HG02571 (cell line): ENCODE data around the gene HDAC9.

Experiments used
- ATAC-seq: cut with Tn5 transposase; IDR thresholded peaks from one replicate; pipeline ENCODE4 v1.9.1; 2021; ENCODE audit warnings: mild to moderate bottlenecking, moderate library complexity; ENCODE audit not compliant: unreplicated experiment

HDAC9 gene

DNA sequence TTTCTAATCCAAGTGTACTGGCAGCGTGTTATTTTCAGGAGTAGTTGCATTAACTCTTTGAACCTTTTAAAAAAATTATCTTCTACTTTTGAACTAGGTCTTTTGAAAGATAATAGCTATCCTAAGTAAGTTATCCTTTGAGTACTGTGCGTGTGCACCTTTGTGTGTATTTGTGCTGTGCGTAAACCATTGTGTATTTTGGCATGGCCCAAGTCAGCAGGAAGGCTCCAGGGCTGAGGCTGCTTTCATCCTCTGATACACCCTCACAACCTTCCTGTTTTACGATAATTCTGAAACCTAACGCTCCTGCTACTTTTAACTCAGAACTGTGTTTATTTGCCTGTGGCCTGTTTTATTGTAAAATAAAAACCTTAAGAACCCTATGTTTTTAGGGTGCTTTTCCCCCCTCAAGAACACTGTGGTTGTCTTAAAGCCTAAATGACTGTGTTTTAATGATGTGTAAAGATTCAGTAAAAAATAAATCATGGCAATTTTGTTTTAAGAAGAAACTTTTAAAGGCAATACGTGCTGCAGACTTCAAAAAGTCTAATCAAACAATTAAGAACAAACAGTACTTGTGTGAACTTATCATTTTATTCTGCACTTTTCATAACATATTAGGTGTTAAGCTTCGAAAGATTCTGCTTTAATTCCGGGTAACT lies 57.5 kb downstream of the HDAC9 start:
- no peak for ATAC-seq

DNA sequence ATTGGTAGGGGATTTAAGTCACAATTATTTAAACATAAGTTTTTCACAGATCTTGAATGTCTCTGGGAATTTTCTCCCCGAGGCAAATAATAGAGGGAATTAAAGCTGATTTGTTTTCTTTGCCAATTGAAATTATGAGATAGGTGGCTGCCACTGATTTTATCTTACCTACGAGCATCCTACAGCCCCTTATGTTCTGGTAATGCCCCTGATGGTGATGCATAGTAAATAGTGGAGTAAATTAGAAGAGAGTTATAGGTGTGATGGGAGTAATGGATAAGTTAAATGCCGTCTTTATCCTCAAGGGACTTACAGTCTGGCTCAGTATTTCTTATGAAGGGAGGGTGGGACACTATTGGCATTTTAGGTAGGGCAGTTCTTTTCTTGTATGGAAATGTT lies 58.1 kb downstream of the HDAC9 start:
- no peak for ATAC-seq

DNA sequence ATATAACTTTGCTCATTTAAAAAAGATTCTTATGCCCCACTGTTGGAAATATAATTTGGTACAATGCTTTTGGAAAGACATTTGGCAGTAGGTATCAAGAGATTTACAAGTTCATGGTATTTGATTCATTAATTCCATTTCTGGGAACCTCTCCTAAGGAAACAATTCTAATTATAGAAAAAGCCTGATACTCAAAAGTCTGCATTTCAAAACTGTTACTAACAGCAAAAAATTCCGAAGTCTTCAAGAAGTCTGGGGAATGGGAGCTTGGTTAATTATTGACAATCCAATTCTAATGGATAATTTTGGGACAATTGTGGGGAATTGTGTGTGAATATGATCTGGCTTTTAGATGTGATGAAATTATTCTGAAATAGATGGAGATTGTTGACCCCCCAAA lies 59.6 kb downstream of the HDAC9 start:
- ATAC-seq, result no peak

DNA sequence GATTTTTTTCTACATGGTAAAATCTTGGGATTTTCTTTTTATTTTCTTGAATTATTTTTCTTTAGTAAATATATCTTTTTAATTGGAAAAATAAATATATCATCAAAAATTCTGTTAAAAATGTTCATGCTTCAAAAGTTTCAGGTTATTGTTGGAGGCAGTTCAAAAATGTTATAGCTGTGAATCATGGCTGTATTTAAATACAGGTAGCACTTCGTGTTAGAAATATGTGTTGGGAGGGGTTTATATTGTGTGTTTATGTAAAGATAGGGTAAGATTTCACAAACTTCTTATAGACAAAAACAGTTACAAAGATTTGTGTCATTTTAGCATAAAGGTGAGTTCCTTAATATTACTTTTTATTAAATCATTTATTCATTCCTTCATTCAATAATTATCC lies 60.4 kb downstream of the HDAC9 start:
- ATAC-seq, result no peak

DNA sequence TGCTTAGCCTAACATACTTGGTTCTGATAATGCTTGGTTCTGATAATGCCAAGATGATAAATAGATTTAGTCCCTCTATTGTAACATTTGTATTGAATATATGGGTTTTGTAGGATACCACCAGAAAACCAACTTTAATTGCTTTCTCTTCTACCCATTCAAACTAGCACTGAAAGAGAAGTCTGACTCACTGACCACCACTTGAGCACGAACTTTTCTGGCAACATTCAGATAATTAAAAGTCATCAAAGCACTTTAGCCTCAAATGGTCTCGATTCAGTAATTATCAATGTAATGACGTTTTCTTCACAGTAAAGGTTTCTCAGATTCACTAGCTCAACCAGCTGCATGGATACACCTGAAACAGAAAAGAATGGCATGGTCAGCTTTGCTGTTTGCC lies 63.0 kb downstream of the HDAC9 start:
- no peak for ATAC-seq

DNA sequence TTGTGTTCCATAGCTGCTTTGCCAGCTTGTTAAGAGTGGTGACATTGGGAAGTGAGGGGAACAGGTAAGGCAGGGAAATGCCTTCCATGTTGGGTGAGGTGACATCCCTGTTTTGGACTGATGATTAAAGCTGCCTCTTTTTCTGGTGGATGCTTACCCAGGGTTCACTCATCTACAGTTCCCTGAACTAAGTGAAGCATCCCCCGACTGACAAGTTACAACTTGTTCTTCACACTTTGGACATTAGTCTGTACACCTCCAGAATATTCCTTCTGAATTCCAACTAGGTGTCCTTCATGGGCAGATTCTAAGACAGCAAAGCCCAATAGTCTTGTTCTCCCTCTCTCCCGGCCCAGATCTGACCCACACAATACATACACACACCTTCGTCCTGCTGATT lies 63.4 kb downstream of the HDAC9 start:
- no peak for ATAC-seq

DNA sequence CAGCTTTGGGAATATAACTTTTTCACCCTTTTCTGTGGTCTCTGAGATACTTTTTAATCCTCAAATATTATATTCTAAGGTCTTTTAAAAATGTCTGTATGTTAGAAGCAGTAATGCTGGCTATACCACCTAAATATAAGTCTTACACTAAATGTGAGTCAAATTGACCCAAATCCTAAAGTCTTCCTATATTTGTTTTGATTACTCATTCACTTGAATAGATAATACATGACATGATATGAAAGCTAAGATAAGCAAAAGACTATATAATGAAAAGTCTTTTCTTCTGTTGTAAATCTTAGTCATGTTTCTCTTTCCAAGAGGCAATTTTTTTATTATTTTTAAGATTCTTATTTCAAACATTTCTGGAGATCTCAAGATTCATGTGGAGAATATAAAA lies 64.2 kb downstream of the HDAC9 start:
- ATAC-seq, result no peak

DNA sequence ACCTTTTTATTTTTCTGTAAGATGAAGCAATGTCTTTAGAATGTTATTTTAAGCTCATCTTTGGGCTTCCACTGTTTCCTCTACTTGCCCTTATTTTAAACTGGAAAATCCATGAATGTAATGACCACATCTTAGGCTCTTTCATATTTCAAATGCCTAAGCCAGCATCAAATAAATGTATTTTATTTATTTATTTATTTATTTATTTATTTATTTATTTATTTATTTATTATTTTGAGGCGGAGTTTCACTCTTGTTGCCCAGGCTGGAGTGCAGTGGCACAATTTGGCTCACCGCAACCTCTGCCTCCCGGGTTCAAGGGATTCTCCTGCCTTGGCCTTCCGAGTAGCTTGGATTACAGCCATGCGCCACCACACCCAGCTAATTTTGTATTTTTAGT lies 69.2 kb downstream of the HDAC9 start:
- ATAC-seq, result no peak

DNA sequence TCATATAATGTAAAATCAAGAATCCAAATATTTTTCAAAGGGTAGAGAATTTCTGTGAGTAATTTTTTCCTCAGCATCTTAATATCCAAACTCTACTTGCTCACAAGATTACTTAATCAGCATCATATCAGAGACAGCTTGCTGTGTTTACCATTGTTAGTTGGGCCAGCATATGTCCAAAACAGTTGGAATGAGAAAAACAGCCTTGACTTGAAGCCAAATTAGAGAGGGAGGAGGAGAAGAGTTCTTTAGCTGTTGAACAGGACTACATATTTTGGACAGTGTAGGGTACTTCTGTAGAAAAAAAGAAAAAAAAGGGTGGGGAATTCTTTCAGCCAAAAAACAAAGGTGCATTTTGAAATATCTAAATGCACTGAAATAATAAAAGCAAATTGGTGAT lies 69.8 kb downstream of the HDAC9 start:
- ATAC-seq, result no peak

DNA sequence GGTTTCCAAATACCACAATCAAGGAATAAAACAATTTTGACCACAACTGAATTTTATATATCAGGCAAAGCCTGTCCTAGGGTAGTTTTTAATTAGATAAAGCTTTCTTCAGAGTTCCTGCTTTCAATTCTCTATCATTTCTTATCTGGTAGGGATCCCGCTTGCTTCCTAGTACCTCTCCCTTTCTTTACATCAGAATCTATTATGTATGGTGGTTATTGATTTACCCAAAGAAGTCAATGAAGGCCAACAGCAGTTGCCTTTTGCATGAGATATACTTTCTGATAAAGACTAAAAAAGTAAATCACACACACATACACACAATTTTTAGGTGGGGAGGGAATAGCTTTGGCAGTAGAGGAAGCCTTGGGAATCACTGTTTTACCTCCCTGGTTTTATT lies 70.7 kb downstream of the HDAC9 start:
- ATAC-seq, result peak; percentile 16

DNA sequence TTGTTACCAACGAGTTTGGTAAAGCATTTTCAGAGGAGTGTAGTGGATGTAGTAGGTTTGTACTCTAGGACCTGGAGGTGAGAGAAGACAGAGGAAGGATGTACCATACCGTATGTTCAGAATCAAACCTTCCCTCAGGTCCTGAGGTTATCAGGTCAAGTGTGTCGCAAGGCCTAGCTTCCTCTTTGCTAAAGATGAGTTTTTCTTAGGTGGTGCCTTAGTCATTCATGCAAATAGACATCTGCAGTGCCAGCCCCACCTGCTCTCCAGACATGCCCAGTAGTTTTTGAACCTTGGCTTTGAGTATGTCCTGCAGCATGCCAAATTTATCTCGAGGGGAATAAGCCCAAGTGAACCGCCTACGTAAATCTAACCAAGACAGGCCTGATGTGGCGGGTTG lies 71.3 kb downstream of the HDAC9 start:
- ATAC-seq, result peak; percentile 96

DNA sequence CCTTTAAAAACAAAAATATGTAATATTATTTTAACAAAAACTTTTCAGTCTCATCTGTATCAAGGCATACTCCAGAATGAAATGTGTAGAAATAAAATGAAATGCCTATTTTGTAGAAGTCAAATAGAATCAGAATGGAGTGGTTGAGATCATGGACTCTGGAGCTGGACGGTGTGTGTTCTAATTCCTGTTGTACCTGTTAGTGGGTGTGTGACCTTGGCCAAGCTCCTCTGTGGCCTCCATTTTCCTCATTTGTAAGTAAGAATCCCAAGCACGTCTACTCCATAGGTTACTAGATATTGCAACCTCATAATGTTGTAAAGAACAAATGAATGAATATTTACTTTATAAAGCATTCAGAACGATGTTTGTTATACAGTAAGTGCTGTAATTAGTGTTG lies 74.9 kb downstream of the HDAC9 start:
- ATAC-seq, result no peak

DNA sequence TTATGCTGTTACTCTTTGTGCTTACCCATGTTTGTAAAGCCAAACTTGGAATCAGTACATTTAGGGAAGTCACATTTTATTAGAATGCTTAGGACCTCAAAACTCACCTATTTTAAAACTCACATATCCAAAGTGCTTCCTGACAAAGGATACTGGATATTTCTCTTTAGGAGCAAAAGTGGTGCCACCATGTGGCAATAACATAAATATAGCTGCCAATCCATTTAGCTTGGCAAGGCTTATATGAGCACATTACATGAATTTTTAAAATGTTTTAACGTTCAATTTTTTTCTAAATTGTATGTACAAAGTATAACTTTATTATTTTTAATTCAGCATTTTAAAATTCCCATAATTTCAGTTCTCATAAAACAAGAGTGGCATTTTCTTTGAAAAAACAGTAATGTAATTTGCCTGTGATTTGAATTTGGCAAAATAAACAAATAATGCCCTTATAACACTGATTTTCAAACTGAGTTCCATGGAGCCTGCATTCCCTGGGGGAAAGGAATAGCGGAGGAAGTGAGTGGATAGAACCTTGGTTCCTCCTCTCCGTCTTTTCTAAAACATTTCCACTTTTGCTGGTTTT lies 75.4 kb downstream of the HDAC9 start:
- no peak for ATAC-seq

DNA sequence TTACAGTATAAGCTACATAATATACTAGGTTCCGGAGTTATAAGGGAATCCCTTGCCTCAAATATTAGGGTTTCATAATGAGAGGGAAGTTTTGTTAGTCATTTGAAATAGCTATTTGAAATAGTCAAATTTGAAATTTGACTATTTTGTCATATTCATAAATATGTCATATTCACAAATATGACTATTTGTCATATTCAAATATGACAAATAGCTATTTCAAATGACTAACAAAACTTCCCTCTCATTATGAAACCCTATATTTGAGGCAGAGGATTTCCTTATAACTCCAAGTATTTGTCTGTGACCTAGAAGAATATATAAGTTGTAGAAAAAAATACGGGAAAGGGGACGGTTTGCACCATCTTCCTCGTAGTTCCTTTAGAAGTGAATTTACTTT lies 76.6 kb downstream of the HDAC9 start:
- ATAC-seq, result no peak

DNA sequence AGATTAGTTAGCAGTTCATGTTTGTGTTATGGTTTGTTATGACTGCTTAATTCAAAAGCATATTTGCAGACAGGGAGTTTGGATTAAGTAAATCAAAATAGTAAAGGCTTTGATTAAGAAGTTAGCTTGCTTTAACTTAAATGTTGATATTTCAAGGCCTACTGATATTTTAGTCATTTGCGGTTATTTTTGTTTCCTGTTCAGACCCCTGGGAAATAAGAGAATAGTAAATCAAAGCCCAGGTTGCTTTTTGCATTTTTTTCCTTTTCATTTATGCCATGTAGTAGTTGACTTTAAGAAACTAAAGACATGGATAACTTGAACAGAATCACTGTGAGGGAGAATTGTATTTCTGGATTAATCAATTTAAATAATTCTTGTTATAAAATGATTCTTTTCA lies 77.3 kb downstream of the HDAC9 start:
- ATAC-seq, result no peak

DNA sequence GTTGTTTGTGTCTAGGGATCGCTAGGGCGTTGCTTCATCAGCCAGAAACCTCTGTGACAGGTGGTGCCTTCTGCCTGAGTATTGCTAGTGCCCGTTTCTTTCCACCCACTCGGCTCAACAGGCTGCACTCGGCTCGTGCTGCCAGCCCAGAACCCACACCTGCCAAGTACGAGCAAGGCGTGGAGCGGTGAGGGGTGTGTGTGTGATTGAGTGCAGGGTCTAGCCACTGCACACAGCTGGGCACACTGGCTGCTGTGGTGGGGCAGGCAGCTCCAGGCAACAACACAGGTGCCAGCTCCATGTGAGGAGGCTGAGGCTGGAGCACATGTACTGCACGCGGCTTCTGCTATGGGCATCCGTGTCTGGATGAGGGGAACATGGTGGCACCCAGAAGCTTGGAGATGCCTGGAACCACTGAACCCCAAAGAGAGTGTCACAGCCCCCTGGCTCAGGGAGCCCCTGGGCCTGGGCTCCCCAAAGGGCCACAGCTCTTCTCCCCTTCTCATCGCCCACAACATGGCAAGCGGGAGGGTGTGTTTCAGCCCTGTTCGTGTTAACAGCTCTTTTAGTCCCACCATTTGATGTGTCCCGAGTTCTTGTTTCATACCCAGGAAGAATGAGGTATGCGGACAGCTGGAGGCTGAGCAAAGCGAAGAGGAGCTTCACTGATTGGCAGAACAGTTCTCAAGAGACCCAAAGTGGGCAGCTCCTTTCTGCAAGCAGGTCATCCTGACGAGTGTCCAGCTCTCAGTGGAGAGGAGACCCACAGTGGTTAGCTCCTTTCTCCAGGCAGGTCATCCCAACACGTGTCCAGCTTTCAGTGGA lies 78.1 kb downstream of the HDAC9 start:
- peak; percentile 44 for ATAC-seq

DNA sequence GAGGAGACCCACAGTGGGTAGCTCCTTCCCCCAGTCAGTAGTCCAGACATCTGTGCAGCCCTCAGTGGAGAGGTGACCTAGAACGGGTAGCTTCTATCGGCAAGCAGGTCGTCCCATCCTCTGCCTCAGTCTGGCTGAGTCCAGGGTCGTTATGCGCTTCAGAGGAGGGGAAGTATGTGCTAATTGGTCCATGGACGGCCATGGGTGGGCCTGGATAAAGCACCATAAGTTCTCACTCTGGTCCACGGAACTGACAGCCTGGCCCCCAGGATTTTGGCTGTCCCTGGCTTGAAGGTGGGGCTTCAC lies 78.6 kb downstream of the HDAC9 start:
- no peak for ATAC-seq

DNA sequence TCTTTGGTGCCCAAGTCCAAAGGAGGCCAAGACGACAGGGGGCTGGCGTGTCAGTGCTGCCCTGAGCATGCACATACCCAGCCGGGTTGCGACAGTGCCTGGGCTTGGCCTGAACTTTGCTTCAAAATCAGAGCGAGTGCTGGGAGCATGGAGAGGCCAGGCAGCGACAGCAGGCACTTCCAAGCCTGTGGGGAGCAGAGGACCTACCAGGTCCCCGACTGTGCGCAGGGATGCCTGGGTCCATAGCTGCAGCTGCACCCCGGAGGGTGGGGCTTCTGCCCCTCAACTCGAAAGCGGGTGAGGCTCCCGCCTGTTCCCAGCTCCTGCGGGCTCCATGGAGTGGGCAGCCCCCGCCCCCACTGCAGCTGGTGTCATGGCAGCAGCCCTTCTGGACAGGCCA lies 79.1 kb downstream of the HDAC9 start:
- ATAC-seq, result no peak

DNA sequence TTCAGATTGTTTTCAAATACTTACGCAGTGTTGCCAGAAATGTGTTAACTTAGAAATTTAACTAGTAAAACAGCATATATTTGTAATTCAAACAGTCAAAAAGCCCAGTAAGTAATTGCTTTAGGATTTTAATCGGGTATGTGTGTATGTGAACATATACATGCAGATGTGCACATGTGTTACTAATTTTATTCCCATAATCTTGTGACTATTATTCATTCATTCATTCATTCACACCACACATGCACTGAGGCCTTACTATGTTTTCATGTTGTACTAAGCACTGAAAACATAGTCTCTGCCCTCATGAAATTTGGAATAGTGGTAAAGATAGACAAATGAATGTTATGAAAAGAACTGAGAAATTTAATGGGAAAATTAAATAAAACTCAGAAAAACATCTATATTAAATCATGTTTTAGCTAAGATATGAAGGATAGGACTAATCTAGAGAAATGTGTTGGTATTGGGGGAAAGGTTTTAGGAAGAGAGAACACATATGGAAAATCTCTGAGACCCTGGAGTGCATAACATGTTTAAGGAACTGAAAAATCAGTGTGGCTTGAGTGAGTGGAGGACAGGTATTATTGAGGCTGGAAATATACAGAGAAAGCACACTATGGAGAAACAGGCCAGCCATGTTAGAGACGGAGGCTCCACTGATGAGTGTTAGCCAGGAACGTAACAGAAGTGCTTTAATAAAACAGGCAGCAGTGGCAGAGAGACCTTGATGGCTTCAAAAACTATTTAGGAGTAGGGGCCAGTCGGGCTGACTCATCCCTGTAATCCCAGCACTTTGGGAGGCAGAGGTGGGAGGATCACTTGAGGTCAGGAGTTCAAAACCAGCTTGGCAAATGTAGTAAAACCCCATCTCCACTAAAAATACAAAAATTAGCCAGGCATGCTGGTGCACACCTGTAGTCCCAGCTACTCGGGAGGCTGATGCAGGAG lies 80.3 kb downstream of the HDAC9 start:
- ATAC-seq, result no peak

DNA sequence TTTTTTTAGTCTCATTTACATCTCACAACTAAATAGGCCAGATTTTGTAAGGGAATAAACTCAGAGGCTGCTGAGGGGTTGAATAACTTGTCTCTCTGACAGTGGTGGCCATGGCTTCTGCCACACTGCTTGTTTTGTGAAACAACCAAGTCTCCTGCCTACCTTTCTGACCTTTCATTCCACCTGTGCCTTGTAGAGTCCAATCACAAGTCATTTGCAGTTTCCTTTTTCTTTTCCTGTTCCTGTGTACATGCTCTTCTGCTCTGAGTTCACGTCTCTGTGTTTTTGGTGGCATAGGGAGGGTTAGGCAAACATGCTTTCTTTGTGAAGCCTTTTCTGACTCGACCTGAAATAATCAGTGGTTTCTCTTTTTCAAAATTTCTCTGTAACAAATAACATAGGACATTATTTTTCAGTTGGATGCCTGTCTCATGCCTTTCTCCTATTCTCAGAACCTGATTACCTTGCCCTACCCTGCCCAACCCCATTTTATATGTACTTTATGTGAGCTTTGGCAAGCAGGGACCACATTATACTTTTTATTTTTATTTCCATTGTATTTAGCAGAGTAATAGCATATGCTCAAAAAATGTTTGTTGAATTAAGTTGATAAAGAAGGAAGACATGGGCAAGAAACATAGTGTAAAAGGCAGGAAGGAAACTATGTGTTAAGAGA lies 81.7 kb downstream of the HDAC9 start:
- no peak for ATAC-seq

DNA sequence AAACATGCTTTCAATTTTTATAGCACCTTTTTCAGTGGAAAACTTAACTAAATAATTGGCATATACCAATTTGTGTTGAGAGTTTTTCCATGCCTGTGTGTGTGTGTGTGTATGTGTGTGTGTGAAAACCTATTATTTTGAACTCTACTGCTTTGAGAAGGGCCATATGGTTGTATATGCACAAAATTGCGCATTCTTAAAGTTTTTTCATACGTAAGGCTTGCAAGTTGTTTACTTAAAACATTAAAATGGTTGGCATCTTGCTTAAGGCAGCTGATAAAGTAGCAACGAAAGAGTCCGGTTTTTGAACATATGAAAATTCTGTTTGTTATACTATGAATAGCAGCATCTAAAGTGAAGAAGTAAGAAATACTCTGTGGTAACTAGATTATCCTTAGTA lies 84.1 kb downstream of the HDAC9 start:
- ATAC-seq, result no peak
